Right forelimb (tissue), 1 donor: ENCODE results near the gene PRUNE2.
"Not testable (repeated sequence)": the region's sequence is repeated elsewhere in the genome, so short reads cannot be mapped to it uniquely, and the experiment has no call there.

Experiments used
- DNase-seq: peaks from one replicate; pipeline ENCODE4 v3.0.0-alpha.2; 2018

PRUNE2 gene

DNA sequence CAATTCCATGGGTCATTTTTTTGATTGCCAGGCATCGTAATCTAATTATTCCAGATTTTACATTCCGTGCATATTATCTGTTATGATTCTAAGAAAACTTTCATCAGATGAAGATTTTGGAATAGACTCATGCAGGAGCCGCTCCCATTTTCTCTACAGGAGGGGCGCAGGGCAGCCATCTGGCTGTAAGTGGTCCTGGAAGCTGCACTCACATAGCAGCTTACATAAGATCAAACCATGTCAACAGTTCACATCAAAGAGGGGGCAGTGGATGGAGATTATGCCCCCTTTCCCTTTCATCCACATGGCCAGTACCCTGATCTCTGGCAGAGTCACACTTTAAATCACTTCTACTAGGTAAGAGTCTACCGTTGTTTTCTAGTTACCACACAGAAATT is 214.9 kb downstream of the PRUNE2 start:
- DNase-seq, result no peak

- DNase-seq, result no peak
Observed at GRCh38 chr9:76690246-76690972, 215.5 kb downstream of the PRUNE2 start.

DNA sequence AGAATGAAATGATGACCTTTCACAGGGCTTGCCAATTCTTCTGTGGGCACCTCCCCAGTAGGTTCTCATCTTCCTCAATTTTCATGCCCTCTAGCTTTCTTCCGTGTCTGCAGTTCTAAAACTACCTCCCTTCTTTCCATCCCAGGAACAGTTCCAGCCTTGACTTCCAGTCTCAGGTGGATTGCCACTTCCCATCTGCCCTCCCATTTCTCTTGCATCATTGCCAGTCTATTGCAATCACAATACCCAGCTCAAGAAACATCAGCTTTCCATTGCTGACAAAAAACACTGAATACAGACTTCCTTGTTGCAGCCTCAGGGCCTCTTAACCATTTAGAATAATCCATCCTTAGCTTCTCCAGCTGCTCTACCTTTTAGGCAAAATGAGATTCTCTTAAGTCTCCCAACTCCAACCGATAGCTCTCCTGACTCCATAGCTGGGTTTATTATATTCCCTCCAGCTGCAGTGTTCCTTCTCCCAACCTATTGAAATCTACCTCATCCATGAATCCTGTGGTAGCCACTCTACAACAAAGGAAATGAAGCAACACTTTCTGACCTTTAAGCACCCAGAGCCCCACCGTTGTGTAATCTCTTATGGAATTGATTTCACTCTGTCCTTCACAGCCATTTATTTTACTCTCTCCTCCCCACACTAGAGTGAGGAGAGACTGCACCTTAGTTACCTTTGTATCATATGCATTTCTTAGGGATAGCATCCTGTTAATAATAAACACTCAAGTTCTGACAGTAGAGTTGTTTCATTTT is 217.3 kb downstream of the PRUNE2 start:
- no peak for DNase-seq

- no peak for DNase-seq
Observed at GRCh38 chr9:76687861-76688391, 218.0 kb downstream of the PRUNE2 start.

GRCh38 chr9:76686756-76687155 is 219.2 kb downstream of the PRUNE2 start:
- no peak for DNase-seq

- no peak for DNase-seq
Observed at GRCh38 chr9:76684213-76684612, 221.7 kb downstream of the PRUNE2 start.

- DNase-seq, result no peak
Observed at GRCh38 chr9:76681556-76681955, 224.4 kb downstream of the PRUNE2 start.

DNA sequence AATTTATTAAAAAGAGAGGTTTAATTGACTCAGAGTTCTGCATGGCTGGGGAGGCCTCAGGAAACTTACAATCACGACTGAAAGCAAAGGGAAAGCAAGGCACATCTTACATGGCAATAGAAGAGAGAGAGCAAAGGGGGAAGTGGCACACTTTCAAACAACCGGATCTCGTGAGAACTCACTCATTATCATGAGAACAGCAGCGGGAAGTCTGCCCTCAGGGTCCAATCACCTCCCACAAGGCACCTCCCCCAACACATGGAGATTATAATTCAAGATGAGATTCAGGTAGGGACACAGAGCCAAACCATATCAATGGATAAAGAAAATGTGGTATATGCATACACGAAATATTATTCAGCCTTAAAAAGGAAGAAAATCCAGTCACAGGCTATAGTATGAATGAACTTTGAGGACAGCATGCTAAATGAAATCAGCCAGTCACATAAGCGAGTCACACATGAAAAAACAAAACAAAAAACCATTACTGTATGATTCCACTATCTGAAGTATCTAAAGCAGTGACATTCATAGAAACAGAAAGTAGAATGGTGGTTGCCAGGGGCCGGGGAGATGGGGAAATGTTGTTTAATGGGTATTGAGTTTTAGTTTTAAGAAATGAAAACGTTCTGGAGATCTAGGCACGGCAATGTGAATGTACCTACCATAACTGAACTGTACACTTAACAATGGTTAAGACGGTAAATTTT is 225.0 kb downstream of the PRUNE2 start:
- DNase-seq, result no peak

GRCh38 chr9:76677481-76678055 is 228.3 kb downstream of the PRUNE2 start:
- DNase-seq, result no peak

GRCh38 chr9:76676857-76677256 is 229.1 kb downstream of the PRUNE2 start:
- no peak for DNase-seq

GRCh38 chr9:76667521-76667957 is 238.4 kb downstream of the PRUNE2 start:
- DNase-seq, result no peak

DNA sequence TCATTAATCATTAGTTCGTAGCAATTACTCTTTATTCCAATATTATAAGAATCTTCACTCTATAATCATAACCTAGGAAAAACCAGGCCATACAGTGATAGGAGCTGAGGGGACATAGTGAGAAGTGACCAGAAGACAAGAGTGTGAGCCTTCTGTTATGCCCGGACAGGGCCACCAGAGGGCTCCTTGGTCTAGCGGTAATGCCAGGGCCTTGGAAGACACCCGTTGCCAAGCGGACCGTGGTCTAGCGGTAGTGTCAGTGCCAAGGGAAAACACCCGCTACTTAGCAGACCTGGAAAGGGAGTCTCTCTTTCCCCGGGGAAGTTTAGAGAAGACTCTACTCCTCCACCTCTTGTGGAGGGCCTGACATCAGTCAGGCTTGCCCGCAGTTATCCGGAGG is 239.9 kb downstream of the PRUNE2 start:
- not testable (repeated sequence) for DNase-seq

DNA sequence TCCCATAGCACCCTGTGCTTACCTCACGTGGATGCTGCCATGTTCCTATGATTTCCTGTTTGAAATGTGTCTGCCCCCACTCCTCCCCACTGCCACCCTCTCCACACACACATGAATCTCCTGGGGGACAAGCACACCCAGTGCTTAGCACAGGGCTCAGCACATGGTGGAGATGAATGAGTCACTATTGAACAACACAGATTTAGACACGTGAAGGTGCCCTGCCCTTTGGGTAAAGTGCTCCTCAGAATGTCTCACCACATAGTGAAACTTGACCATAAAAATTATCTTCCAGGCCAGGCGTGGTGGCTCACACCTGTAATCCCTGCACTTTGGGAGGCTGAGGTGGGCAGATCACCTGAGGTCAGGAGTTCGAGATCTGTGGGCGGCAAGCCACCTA is 240.5 kb downstream of the PRUNE2 start:
- no peak for DNase-seq

DNA sequence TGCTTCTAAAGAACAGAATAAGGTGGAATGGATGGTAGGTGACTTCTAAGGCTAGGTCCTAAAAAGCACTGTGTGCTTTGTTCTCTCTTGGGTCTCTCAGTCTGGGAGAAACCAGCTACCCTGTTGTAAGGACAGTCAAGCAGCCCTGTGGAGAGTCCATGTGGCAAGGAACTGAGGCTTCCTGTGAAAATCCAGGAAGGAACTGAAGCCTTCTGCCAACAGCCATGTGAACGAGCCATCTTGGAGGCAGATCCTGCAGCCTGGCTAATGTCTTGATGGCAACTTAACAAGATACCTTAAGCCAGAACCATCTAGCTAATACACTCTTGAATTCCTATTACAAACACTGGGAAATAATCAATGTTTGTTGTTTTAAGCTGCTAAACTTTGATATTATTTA is 241.8 kb downstream of the PRUNE2 start:
- no peak for DNase-seq

DNA sequence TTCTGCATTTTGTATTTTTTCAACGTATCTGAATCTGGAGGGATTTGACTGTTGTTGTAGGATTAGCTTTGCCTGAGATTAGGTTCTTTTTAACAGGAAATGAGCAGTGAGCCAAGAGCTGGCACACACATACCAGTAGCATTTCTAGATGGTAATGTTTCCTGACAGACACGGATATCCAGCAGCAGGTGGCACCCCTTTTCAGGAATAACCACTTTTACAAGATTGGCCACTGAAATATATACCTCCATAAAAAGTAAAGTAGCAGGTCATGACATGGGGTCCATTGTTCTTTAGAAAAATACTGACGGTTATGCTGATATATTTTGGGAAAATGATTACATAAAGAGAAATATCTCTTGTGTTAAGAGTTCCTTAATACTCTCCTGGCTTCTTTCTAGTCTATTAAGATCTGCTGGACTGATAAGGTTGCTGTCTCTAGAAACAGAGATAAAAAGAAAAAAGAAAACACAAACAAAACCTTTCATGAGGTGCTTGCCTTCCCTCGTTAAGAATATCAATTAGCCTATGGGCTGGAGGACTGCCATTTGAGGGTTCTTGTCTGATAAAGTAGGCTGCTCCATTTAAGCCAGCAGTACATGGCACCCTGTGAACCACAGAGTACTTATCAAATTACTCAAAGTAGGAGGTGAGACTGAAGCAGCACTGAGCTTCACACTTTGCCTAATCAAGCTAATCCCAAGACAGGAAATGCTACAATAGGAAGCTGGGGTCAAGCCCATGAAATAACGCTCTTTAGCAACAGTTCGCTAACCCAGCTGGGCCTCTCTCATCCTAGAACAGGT is 243.2 kb downstream of the PRUNE2 start:
- DNase-seq, result no peak

DNA sequence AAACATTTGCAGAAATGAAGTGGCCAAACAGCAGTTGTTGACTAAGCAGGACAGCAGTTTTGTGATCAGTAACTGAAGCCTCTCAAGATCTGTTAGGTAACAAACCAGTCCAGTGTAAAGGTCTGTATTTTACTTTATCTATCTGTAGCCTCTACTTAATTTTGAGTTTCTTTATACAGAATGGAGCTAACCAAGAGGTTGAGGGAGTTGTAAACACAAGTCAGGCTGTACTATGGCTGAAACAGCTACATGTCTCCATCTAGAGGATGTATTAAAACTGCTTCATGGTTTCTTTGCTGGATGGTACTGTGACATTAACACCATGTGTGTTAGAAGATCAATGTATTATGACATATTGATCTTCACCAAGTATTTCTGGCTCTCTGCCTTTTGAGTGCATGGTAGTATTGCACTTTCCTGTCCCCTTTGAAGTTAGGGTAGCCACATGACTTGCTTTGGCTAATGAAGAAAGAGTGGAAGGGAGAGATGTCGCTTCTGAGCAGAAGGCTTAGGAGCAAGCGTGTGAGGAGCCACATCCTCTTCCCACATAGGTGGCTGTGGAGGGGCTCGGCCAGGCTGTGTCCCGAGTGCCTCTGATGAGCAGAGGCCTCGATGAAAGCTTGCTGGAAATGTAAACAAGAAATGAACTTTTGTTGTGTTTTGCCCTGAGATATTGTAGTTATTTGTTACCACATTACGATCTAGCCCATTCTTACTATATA is 247.2 kb downstream of the PRUNE2 start:
- no peak for DNase-seq

- DNase-seq, result no peak
Observed at GRCh38 chr9:76657265-76657664, 248.6 kb downstream of the PRUNE2 start.

GRCh38 chr9:76655971-76656370 is 249.9 kb downstream of the PRUNE2 start:
- no peak for DNase-seq

DNA sequence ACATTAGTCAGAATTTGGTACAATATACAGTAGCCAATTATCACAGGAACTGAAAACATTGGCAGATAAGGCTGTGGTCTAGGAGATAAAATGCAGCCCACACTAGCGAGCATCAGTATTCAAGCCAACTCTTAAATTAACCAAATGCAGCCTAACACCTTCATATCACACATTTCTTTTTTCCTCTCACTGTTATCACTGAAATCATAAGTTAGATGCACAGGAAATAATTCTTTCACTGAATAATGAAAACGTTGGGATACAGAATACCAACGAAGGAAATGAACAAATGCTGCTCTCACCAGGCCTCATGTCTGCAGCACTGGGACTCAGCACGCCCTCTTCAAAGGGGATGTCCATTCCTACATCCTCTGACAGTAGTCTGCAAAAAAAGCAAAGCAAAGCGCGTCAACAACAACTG is 250.8 kb downstream of the PRUNE2 start:
- no peak for DNase-seq

DNA sequence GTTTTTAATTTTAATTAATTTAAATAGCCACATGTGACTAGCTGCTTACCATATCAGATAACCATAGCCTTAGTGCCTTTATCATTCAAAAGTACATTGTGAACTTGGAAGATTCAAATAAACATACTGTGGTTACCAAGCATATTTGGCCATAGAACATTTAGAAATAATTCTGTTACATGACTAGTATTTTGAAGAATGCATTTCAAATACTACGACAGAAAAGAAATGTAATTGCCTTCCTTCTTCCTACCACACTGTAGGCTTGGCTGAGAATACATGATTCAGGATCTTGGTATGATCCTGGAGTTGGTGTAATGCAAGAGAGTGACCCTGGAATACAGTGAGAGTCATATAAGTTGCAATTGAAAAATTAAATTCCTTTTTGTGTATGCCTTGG is 251.3 kb downstream of the PRUNE2 start:
- no peak for DNase-seq

DNA sequence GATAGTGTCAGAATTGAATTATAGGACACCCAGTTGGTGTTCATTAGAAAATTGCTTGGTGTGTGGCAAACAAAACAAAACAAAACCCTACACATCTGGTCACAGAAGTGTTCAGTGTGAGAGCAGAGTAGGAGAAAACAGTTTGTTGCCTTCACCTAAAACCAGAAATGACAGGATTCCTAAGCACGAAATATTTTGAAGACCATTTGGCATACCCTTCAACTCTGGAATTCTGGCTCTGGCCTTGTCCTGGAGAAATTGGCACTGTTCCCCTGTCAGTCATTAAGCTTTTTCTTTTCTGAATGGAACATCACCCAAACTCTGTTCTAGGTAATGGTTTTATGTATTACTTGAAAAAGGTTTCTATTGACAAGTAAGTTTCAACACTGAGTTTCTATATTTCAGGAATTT is 251.9 kb downstream of the PRUNE2 start:
- DNase-seq, result no peak

DNA sequence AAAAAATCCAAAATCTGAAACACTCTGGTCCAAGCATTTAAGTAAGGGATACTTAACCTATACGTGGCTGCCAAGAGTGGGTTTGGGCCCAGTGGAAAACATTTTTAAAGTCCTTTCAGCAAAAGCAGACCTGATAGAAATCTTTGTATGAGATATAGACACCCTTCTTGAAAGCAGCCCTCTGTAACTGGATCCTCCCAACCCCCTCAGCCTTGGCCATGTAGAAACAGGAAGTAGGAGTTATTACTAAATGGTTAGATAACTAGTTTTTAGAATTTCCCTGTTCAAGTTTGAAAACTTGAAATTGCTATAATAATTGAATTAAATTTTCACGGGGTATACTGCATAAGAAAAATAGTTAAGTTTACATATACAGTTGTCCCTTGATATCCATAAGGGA is 253.0 kb downstream of the PRUNE2 start:
- no peak for DNase-seq
